ENCODE data around the gene SARM1. TPM values are rescaled to one million over a fixed set of nuclear protein-coding genes. Genes with fewer than 3 reads are reported as not detected.
A peak's percentile ranks its signal among the peaks of the same experiment; 100 is the strongest.

SARM1 gene
- polyA plus RNA-seq, 3 donors, result 0.78 to 7.1 (median 0.90) TPM

DNA sequence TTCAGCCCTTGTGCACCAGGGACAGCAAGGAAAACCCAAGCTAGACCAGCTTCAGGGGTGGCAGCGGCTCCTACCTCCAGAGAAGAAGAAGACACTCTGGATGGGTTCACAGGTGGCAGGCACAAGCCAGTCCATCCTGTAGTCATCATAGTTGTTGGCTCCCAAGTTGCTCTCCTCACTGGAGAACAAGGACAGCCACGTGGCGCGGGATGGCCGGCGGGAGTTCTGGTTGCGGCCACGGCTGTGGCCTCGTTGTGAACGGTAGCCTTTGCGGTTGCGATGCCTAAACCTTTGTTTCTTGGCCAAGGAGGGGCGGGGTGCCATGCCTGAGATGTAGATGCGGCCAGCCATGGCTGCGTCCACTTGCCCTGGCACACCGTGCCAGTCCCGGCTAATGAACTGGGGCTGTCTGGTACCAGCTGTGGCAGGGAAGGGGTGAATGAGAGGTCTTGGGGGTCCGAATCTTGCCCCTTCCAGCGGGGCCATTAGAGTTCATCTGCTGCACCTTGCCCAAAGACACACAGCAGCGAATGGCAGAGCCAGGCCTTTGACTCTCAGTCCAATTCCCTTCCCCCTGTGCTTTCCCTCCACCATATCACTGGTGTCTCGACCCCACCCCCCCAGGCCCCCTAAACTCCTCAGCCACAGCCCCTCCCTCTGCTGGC lies 3.7 kb upstream of the SARM1 start:
- WGBS (ENCODE audit: insufficient coverage), result 94% methylated on average over 19 of the region's 21 CpGs
- Mint-ChIP-seq H3K27me3 (ENCODE audit: low read depth in 3 of 3) (peaks cover 8 to 20% (median 10%) of the 10 kb centered on the region in 3 donors), H3K27ac (no peak overlapping the region), H3K9me3 (no peaks in the 10 kb centered on the region), H3K4me1 (peaks cover 26% of the 10 kb centered on the region), H3K4me3 (peak overlapping the region in 1 of 2 donors; percentile 12), H3K36me3 (peaks cover 25 to 48% of the 10 kb centered on the region in 2 donors)
- TF ChIP-seq, protein P1, sequence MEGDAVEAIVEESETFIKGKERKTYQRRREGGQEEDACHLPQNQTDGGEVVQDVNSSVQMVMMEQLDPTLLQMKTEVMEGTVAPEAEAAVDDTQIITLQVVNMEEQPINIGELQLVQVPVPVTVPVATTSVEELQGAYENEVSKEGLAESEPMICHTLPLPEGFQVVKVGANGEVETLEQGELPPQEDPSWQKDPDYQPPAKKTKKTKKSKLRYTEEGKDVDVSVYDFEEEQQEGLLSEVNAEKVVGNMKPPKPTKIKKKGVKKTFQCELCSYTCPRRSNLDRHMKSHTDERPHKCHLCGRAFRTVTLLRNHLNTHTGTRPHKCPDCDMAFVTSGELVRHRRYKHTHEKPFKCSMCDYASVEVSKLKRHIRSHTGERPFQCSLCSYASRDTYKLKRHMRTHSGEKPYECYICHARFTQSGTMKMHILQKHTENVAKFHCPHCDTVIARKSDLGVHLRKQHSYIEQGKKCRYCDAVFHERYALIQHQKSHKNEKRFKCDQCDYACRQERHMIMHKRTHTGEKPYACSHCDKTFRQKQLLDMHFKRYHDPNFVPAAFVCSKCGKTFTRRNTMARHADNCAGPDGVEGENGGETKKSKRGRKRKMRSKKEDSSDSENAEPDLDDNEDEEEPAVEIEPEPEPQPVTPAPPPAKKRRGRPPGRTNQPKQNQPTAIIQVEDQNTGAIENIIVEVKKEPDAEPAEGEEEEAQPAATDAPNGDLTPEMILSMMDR (IDR thresholded peaks at IDR 0.05), result no peak
- no peak overlapping the region for H3K27ac ChIP-seq (ENCODE audit: low read depth in 1 of 2, low read length in 2 of 2)
- no peak overlapping the region for H2AFZ ChIP-seq (ENCODE audit: insufficient read depth, low read depth, low read length, poor library complexity, severe bottlenecking)
- no peak overlapping the region for H3K9ac ChIP-seq (ENCODE audit: insufficient read depth, low read length, poor library complexity, severe bottlenecking)
- intact Hi-C loops (cut with micrococcal nuclease), result no loop called here
- H3K4me2 ChIP-seq (replicated peaks; ENCODE audit: extremely low read depth, low read length, poor library complexity, severe bottlenecking), result no peak overlapping the region
- H3K36me3 ChIP-seq (replicated peaks in 1 of 2; ENCODE audit: control insufficient read depth in 1 of 2, insufficient read depth in 2 of 2, low read length in 2 of 2), result peaks cover 29 to 31% of the 10 kb centered on the region in 2 donors
- H3K9me3 ChIP-seq (replicated peaks in 1 of 2; ENCODE audit: control insufficient read depth in 1 of 2, insufficient read depth in 1 of 2, low read length in 2 of 2), result peaks cover under 1 to 3% of the 10 kb centered on the region in 2 donors
- no peaks in the 10 kb centered on the region for H3K79me2 ChIP-seq (ENCODE audit: insufficient read depth, low read length)
- H3K4me3 ChIP-seq (replicated peaks in 1 of 3; ENCODE audit: low read depth in 2 of 3, low read length in 3 of 3), result no peak overlapping the region
- peaks cover 4% of the 10 kb centered on the region for H4K20me1 ChIP-seq (ENCODE audit: insufficient read depth, low read length)
- no peak for DNase-seq
- peaks cover 4 to 10% of the 10 kb centered on the region in 2 donors for H3K27me3 ChIP-seq (ENCODE audit: control insufficient read depth in 2 of 2, insufficient read depth in 2 of 2, low read length in 2 of 2)
- H3K4me1 ChIP-seq (ENCODE audit: control insufficient read depth in 1 of 2, insufficient read depth in 2 of 2, low read length in 2 of 2), result peaks cover 23 to 32% of the 10 kb centered on the region in 2 donors

DNA sequence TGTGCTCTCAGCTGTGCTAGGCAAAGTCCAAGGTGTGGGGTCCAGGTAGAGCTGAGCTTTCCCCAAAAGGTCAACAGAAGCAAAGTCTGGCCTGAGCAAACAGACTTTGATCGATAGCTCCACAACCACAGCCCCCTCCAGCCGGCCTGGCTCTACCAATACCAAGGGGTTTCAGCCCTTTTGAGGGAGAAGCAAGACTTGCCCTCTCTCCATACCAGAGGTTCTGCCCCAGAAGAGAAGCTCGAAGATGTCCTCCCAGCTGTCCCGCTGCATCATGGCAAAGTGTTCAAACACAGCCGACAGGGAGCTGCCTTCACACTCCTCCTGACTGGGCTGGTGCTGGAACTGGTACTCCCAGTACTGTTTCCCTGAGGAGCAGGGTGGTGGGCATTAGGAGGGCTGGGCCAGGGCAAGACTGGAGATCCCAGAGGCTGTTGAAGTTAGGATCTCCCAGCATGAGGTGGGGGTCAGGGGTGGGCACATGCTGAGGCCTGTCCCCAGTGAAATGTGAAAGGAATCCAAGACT lies 3.1 kb upstream of the SARM1 start:
- H3K27ac Mint-ChIP-seq, result no peak overlapping the region
- Histone ChIP-seq H3K79me2 (ENCODE audit: insufficient read depth, low read length) (no peaks in the 10 kb centered on the region), H3K4me3 (replicated peaks in 1 of 3; ENCODE audit: low read depth in 2 of 3, low read length in 3 of 3) (no peak overlapping the region), H3K36me3 (replicated peaks in 1 of 2; ENCODE audit: control insufficient read depth in 1 of 2, insufficient read depth in 2 of 2, low read length in 2 of 2) (peaks cover 23 to 25% of the 10 kb centered on the region in 2 donors), H4K20me1 (ENCODE audit: insufficient read depth, low read length) (peaks cover 4% of the 10 kb centered on the region), H3K4me2 (replicated peaks; ENCODE audit: extremely low read depth, low read length, poor library complexity, severe bottlenecking) (no peak overlapping the region), H2AFZ (ENCODE audit: insufficient read depth, low read depth, low read length, poor library complexity, severe bottlenecking) (no peak overlapping the region), H3K27me3 (ENCODE audit: control insufficient read depth in 2 of 2, insufficient read depth in 2 of 2, low read length in 2 of 2) (peaks cover 10 to 15% of the 10 kb centered on the region in 2 donors), H3K27ac (ENCODE audit: low read depth in 1 of 2, low read length in 2 of 2) (no peak overlapping the region), H3K9me3 (replicated peaks in 1 of 2; ENCODE audit: control insufficient read depth in 1 of 2, insufficient read depth in 1 of 2, low read length in 2 of 2) (peaks cover 2 to 7% of the 10 kb centered on the region in 2 donors), H3K4me1 (ENCODE audit: control insufficient read depth in 1 of 2, insufficient read depth in 2 of 2, low read length in 2 of 2) (peaks cover 23 to 34% of the 10 kb centered on the region in 2 donors), H3K9ac (ENCODE audit: insufficient read depth, low read length, poor library complexity, severe bottlenecking) (no peak overlapping the region)
- TF ChIP-seq, protein P1 (IDR thresholded peaks at IDR 0.05), result no peak
- peaks cover 25 to 42% of the 10 kb centered on the region in 2 donors for H3K36me3 Mint-ChIP-seq
- intact Hi-C loops (cut with micrococcal nuclease), result no loop called here
- H3K27me3 Mint-ChIP-seq (ENCODE audit: low read depth in 3 of 3), result peaks cover 14 to 26% (median 16%) of the 10 kb centered on the region in 3 donors
- WGBS (ENCODE audit: insufficient coverage), result 86% methylated on average over 5 of the region's 5 CpGs
- DNase-seq, result no peak
- H3K4me1 Mint-ChIP-seq, result peaks cover 27% of the 10 kb centered on the region
- no peak overlapping the region for H3K4me3 Mint-ChIP-seq
- peaks cover 0 to 3% (median 0%) of the 10 kb centered on the region in 7 donors for H3K9me3 Mint-ChIP-seq

All from CD14-positive monocyte (primary cell).